Neuronal stem cell (in vitro differentiated cells): ENCODE measurements around the gene IDE.

ENCODE experiments used
- DNase-seq: peaks from one replicate; pipeline ENCODE4 v3.0.0-alpha.2; 2013; ENCODE audit warnings: low spot score
- H2AFZ ChIP-seq: one replicate; pipeline ENCODE4 v1.6.1; 2013; ENCODE audit warnings: mild to moderate bottlenecking, low read length, inconsistent platforms
- H2AK5ac ChIP-seq: 2 replicates; pipeline ENCODE4 v1.6.1; 2013; ENCODE audit warnings: low read depth, mild to moderate bottlenecking, inconsistent platforms, low read length, moderate library complexity, mixed read lengths
- H2BK120ac ChIP-seq: 2 replicates; pipeline ENCODE4 v1.6.1; 2013; ENCODE audit warnings: low read depth, mild to moderate bottlenecking, inconsistent platforms, low read length, moderate library complexity, mixed read lengths
- H2BK12ac ChIP-seq: one replicate; pipeline ENCODE4 v1.6.1; 2013; ENCODE audit warnings: low read length, inconsistent platforms
- H2BK15ac ChIP-seq: 2 replicates; pipeline ENCODE4 v1.6.1; 2013; ENCODE audit warnings: mild to moderate bottlenecking, low read length, inconsistent platforms, mixed read lengths
- H2BK5ac ChIP-seq: one replicate; pipeline ENCODE4 v1.6.1; 2013; ENCODE audit warnings: inconsistent platforms, mild to moderate bottlenecking, low read length, moderate library complexity
- H3K14ac ChIP-seq: one replicate; pipeline ENCODE4 v1.6.1; 2013; ENCODE audit warnings: low read length, inconsistent platforms
- H3K18ac ChIP-seq: 2 replicates; pipeline ENCODE4 v1.6.1; 2013; ENCODE audit warnings: low read length, inconsistent platforms
- H3K23ac ChIP-seq: 2 replicates; pipeline ENCODE4 v1.6.1; 2013; ENCODE audit warnings: low read depth, mild to moderate bottlenecking, mixed read lengths, low read length, inconsistent platforms; ENCODE audit not compliant: poor library complexity
- H3K27ac ChIP-seq: replicated peaks from 3 replicates; pipeline ENCODE4 v1.5.1; 2013; ENCODE audit warnings: low read length, inconsistent platforms
- H3K27me3 ChIP-seq, 3 experiments: 2 replicates each; pipeline ENCODE4 v1.6.1; 2013; ENCODE audit warnings: low read length in 3 of 3, mild to moderate bottlenecking in 2 of 3, inconsistent platforms in 1 of 3, low read depth in 1 of 3, mixed read lengths in 1 of 3, moderate library complexity in 1 of 3; ENCODE audit not compliant: control insufficient read depth in 3 of 3, insufficient read depth in 3 of 3
- H3K36me3 ChIP-seq, 2 donors: replicated peaks in 1 of 2; 2 replicates each; pipeline ENCODE4 v1.6.1; 2013; ENCODE audit warnings: low read length in 2 of 2; ENCODE audit not compliant: control insufficient read depth in 2 of 2, insufficient read depth in 2 of 2
- H3K4ac ChIP-seq: 2 replicates; pipeline ENCODE4 v1.6.1; 2013; ENCODE audit warnings: inconsistent platforms, mild to moderate bottlenecking, low read length, moderate library complexity
- H3K4me1 ChIP-seq, 2 donors: 1 replicate in 1 of 2; 2 replicates in 1 of 2; pipeline ENCODE4 v1.6.1; 2013; ENCODE audit warnings: low read length in 2 of 2, low read depth in 1 of 2; ENCODE audit not compliant: control insufficient read depth in 2 of 2, insufficient read depth in 1 of 2
- H3K4me2 ChIP-seq: one replicate; pipeline ENCODE4 v1.6.1; 2013; ENCODE audit warnings: mild to moderate bottlenecking, low read length, inconsistent platforms; ENCODE audit not compliant: insufficient read depth, poor library complexity, severe bottlenecking
- H3K4me3 ChIP-seq, 2 donors: 2 replicates each; pipeline ENCODE4 v1.5.1; 2013; ENCODE audit warnings: low read length in 2 of 2, mild to moderate bottlenecking in 2 of 2, inconsistent platforms in 1 of 2, moderate library complexity in 1 of 2
- H3K79me1 ChIP-seq: one replicate; pipeline ENCODE4 v1.6.1; 2013; ENCODE audit warnings: low read depth, mild to moderate bottlenecking, inconsistent platforms, low read length, moderate library complexity
- H3K9ac ChIP-seq: one replicate; pipeline ENCODE4 v1.6.1; 2013; ENCODE audit warnings: mild to moderate bottlenecking, low read depth, low read length, inconsistent platforms; ENCODE audit not compliant: poor library complexity
- H3K9me3 ChIP-seq, 2 donors: replicated peaks in 1 of 2; 2 replicates each; pipeline versions ENCODE3 to v1.6.1; 2013; ENCODE audit warnings: low read length in 2 of 2, mild to moderate bottlenecking in 2 of 2, inconsistent platforms in 1 of 2, low read depth in 1 of 2, mixed read lengths in 1 of 2, moderate library complexity in 1 of 2; ENCODE audit not compliant: control insufficient read depth in 2 of 2, insufficient read depth in 1 of 2
- H4K8ac ChIP-seq: one replicate; pipeline ENCODE4 v1.6.1; 2013; ENCODE audit warnings: low read depth, mild to moderate bottlenecking, inconsistent platforms, low read length, moderate library complexity
- H4K91ac ChIP-seq: one replicate; pipeline ENCODE4 v1.6.1; 2013; ENCODE audit warnings: low read length, low read depth, mild to moderate bottlenecking, inconsistent platforms; ENCODE audit not compliant: poor library complexity
- WGBS, 2 donors: extraction: QIAGEN DNeasy Blood & Tissue Kit; methylation state at CpG; one replicate each; pipeline ENCODE4 v1.1.7; 2013; ENCODE audit warnings: missing lambda C conversion rate in 2 of 2, mixed read lengths in 1 of 2; ENCODE audit not compliant: insufficient read length in 2 of 2, insufficient replicate concordance in 1 of 2; ENCODE audit errors: extremely low coverage in 2 of 2; 5-methylcytosine and 5-hydroxymethylcytosine counted together

IDE gene

GRCh38 chr10:92567952-92568600, 5.8 kb downstream of the IDE start:
- Histone ChIP-seq H2BK5ac (no peak overlapping the region), H3K79me1 (peaks cover 9% of the 10 kb centered on the region), H3K36me3 (peaks cover 1 to 36% of the 10 kb centered on the region in 2 donors), H4K91ac (no peak overlapping the region), H3K4me1 (peaks cover 9 to 10% of the 10 kb centered on the region in 2 donors), H2AFZ (no peak overlapping the region), H3K27ac (no peak overlapping the region), H3K27me3 (no peaks in the 10 kb centered on the region), H4K8ac (no peak overlapping the region), H3K18ac (no peak overlapping the region), H3K9me3 (no peaks in the 10 kb centered on the region), H2BK15ac (no peak overlapping the region), H3K23ac (no peak overlapping the region), H3K14ac (no peak overlapping the region), H3K4me3 (no peak overlapping the region), H2AK5ac (no peak overlapping the region), H3K4ac (no peak overlapping the region), H3K9ac (no peak overlapping the region), H3K4me2 (no peak overlapping the region), H2BK120ac (no peak overlapping the region), H2BK12ac (no peak overlapping the region)
- whole genome bisulfite sequencing, 2 donors = no CpG with 5 or more reads among the region's 4 CpGs
- no peak for DNase-seq

GRCh38 chr10:92562424-92562823, 11.5 kb downstream of the IDE start:
- no peak overlapping the region for H3K9ac ChIP-seq
- H2BK120ac ChIP-seq = no peak overlapping the region
- no peaks in the 10 kb centered on the region for H3K4me1 ChIP-seq
- H2BK15ac ChIP-seq = no peak overlapping the region
- no peak overlapping the region for H2AK5ac ChIP-seq
- no peak overlapping the region for H3K4me2 ChIP-seq
- no peak overlapping the region for H3K27ac ChIP-seq
- H3K23ac ChIP-seq = no peak overlapping the region
- no peak overlapping the region for H3K18ac ChIP-seq
- H2AFZ ChIP-seq = no peak overlapping the region
- no peak overlapping the region for H3K4ac ChIP-seq
- H3K4me3 ChIP-seq = no peak overlapping the region
- H3K14ac ChIP-seq = no peak overlapping the region
- DNase-seq = no peak
- peaks cover 3 to 59% of the 10 kb centered on the region in 2 donors for H3K36me3 ChIP-seq
- H3K27me3 ChIP-seq = no peaks in the 10 kb centered on the region
- no peak overlapping the region for H2BK12ac ChIP-seq
- no peak overlapping the region for H4K8ac ChIP-seq
- no peak overlapping the region for H2BK5ac ChIP-seq
- peaks cover 4% of the 10 kb centered on the region for H3K79me1 ChIP-seq
- peaks cover 3 to 16% of the 10 kb centered on the region in 2 donors for H3K9me3 ChIP-seq
- no peak overlapping the region for H4K91ac ChIP-seq

DNA sequence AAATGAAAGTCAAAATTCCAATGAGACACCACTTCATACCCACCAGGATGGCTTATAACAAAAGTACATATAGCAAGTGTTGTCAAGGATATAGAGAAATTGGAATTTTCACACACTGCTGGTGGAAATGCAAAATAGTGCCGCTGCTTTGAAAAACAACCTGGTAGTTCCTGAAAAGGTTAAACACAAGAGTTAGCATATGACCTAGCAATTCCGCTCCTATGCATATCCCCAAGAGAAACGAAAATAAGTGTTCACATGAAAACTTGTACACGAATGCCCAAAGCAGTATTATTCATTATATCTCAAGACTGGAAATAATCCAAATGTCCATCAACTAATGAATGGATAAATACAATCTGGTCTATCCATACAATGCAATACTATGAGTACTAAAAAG, 14.8 kb downstream of the IDE start:
- H3K4me2 ChIP-seq = no peak overlapping the region
- H3K9ac ChIP-seq = no peak overlapping the region
- no peak overlapping the region for H3K23ac ChIP-seq
- H3K4me1 ChIP-seq = no peaks in the 10 kb centered on the region
- no peak overlapping the region for H3K18ac ChIP-seq
- H2BK5ac ChIP-seq = no peak overlapping the region
- DNase-seq = no peak
- no peak overlapping the region for H2AK5ac ChIP-seq
- WGBS, 2 donors = no CpG with 5 or more reads among the region's 4 CpGs
- H2BK120ac ChIP-seq = no peak overlapping the region
- H2BK15ac ChIP-seq = no peak overlapping the region
- H4K8ac ChIP-seq = no peak overlapping the region
- no peak overlapping the region for H3K14ac ChIP-seq
- no peaks in the 10 kb centered on the region for H3K27me3 ChIP-seq
- no peak overlapping the region for H3K27ac ChIP-seq
- no peaks in the 10 kb centered on the region for H3K79me1 ChIP-seq
- no peak overlapping the region for H4K91ac ChIP-seq
- H3K4me3 ChIP-seq = no peak overlapping the region
- no peak overlapping the region for H2AFZ ChIP-seq
- H3K9me3 ChIP-seq = peaks cover 10 to 28% of the 10 kb centered on the region in 2 donors
- H3K36me3 ChIP-seq = peaks cover 2 to 67% of the 10 kb centered on the region in 2 donors
- H2BK12ac ChIP-seq = no peak overlapping the region
- no peak overlapping the region for H3K4ac ChIP-seq

DNA sequence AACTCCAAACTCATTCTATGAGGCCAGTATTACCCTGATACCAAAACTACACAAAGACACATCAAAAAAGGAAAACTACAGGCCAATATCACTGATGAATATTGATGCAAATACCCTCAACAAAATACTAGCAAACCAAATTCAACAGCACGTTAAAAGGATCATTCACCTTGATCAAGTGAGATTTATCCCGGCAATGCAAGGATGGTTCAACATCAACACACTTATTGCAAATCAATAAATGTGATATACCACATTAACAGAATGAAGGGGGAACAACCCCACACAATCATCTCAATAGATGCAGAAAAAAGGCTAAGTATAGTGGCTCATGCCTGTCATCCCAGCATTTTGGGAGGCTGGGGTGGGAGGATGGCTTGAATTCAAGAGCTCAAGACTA, 19.9 kb downstream of the IDE start:
- Histone ChIP-seq H3K18ac (no peak overlapping the region), H3K14ac (no peak overlapping the region), H3K9me3 (peaks cover 7 to 20% of the 10 kb centered on the region in 2 donors), H3K9ac (no peak overlapping the region), H3K4me1 (no peaks in the 10 kb centered on the region), H2BK12ac (no peak overlapping the region), H2BK120ac (no peak overlapping the region), H3K27me3 (no peaks in the 10 kb centered on the region), H3K4ac (no peak overlapping the region), H3K23ac (no peak overlapping the region), H2AK5ac (no peak overlapping the region), H4K91ac (no peak overlapping the region), H3K36me3 (peaks cover 0 to 51% of the 10 kb centered on the region in 2 donors), H2AFZ (no peak overlapping the region), H3K79me1 (peaks cover 2% of the 10 kb centered on the region), H4K8ac (no peak overlapping the region), H3K4me2 (no peak overlapping the region), H2BK5ac (no peak overlapping the region), H3K4me3 (no peak overlapping the region), H3K27ac (no peak overlapping the region), H2BK15ac (no peak overlapping the region)
- no CpG with 5 or more reads among the region's 2 CpGs for WGBS, 2 donors
- no peak for DNase-seq
